ENCODE results near the gene STXBP6.

GRCh38 chr14:24845851-24846250, 204.1 kb downstream of the STXBP6 start:
- TF ChIP-seq NFKB2 (CRISPR knock-in tag; IDR thresholded peaks at IDR 0.05; ENCODE audit: borderline replicate concordance) (no peak), EP300 (IDR thresholded peaks at IDR 0.05; ENCODE audit: low read depth in 2 of 2, low read length in 2 of 2) (no peak), EP300 (CRISPR knock-in tag; IDR thresholded peaks at IDR 0.05; ENCODE audit: borderline replicate concordance) (no peak), POLR2A (IDR thresholded peaks at IDR 0.05; ENCODE audit: insufficient read depth in 1 of 2, low read depth in 2 of 2, low read length in 2 of 2) (no peak), SMAD1 (CRISPR knock-in tag; IDR thresholded peaks at IDR 0.05; ENCODE audit: borderline replicate concordance, low read depth) (no peak), ZNF607 (CRISPR knock-in tag; IDR thresholded peaks at IDR 0.05; ENCODE audit: borderline replicate concordance) (no peak), NR3C1 (CRISPR knock-in tag; IDR thresholded peaks at IDR 0.05) (no peak), ZBTB33 (CRISPR knock-in tag; IDR thresholded peaks at IDR 0.05) (no peak), ZNF761 (CRISPR knock-in tag; conservative IDR thresholded peaks at IDR 0.05) (no peak), SALL2 (CRISPR knock-in tag; IDR thresholded peaks at IDR 0.05) (no peak), CTCF (CRISPR knock-in tag; IDR thresholded peaks at IDR 0.05) (no peak), PHB2 (IDR thresholded peaks at IDR 0.05; ENCODE audit: partially characterized antibody) (no peak), ATF3 (CRISPR knock-in tag; IDR thresholded peaks at IDR 0.05) (no peak)
- TF ChIP-seq, protein P1, sequence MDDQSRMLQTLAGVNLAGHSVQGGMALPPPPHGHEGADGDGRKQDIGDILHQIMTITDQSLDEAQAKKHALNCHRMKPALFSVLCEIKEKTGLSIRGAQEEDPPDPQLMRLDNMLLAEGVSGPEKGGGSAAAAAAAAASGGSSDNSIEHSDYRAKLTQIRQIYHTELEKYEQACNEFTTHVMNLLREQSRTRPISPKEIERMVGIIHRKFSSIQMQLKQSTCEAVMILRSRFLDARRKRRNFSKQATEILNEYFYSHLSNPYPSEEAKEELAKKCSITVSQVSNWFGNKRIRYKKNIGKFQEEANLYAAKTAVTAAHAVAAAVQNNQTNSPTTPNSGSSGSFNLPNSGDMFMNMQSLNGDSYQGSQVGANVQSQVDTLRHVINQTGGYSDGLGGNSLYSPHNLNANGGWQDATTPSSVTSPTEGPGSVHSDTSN (CRISPR knock-in tag; IDR thresholded peaks at IDR 0.05; ENCODE audit: borderline replicate concordance): no peak

All from HepG2 (cell line).